ENCODE measurements around the gene PRSS22. TPM values are rescaled to one million over a fixed set of nuclear protein-coding genes. Genes with fewer than 3 reads are reported as not detected.

Gene PRSS22
- total RNA-seq, 1 donor: not detected

DNA sequence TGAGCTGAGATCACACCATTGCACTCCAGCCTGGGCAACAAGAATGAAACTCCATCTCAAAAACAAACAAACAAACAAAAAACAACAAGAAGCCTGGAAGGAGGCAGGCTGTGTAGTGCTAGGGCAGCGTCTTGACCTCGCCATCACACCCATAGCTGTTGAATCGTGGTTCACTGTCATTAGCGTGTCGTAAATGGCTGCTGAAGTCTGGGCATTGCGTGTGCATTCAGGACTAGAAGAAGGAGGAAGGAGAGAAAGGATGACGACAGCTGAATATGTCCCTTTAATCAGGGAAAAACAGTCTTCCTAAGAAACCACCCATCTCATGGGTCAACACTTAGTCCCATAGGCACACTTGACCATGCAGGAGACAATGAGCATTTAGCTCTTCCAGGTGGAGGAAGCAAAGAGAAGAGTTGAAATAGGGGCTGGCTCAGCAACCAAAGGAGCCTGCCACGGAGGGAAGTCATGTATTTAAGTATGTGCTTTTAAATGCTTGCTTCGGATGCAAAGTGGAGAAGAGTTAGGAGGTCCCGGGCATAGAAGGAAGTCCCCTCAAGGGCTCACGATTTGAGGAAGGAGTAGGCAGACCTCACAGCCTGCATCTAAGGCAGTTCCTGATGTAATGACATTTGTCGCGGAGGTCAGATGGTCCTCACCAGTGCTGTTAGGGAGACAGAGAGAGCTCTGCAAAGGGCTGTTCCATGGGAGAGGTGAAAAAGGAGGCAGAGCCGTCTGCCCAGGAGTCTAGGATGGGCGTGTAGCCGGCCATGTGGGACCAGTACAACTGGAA, 8.8 kb downstream of the PRSS22 start:
- no peak overlapping the region for H3K4me3 ChIP-seq (ENCODE audit: insufficient read depth, low read length)
- H3K4me2 ChIP-seq (ENCODE audit: insufficient read depth, low read length): no peak overlapping the region
- no peaks in the 10 kb centered on the region for H3K9me3 ChIP-seq (ENCODE audit: low read depth, low read length)
- no peaks in the 10 kb centered on the region for H3K79me2 ChIP-seq (ENCODE audit: insufficient read depth, low read length)
- no peaks in the 10 kb centered on the region for H4K20me1 ChIP-seq (ENCODE audit: insufficient read depth, low read length)
- peaks cover 11% of the 10 kb centered on the region for H3K4me1 ChIP-seq (ENCODE audit: insufficient read depth, low read length)
- TF ChIP-seq CTCF (IDR thresholded peaks at IDR 0.05; ENCODE audit: extremely low read depth, low read depth, low read length): no peak
- no peaks in the 10 kb centered on the region for H3K36me3 ChIP-seq (ENCODE audit: insufficient read depth, low read length)
- peaks cover 20% of the 10 kb centered on the region for H3K27me3 ChIP-seq (ENCODE audit: insufficient read depth, low read length)
- no peak overlapping the region for H2AFZ ChIP-seq (ENCODE audit: low read length)
- H3K27ac ChIP-seq (ENCODE audit: low read depth, low read length): no peak overlapping the region
- DNase-seq (ENCODE audit: insufficient read length, low spot score, missing footprints): peak; percentile 54

DNA sequence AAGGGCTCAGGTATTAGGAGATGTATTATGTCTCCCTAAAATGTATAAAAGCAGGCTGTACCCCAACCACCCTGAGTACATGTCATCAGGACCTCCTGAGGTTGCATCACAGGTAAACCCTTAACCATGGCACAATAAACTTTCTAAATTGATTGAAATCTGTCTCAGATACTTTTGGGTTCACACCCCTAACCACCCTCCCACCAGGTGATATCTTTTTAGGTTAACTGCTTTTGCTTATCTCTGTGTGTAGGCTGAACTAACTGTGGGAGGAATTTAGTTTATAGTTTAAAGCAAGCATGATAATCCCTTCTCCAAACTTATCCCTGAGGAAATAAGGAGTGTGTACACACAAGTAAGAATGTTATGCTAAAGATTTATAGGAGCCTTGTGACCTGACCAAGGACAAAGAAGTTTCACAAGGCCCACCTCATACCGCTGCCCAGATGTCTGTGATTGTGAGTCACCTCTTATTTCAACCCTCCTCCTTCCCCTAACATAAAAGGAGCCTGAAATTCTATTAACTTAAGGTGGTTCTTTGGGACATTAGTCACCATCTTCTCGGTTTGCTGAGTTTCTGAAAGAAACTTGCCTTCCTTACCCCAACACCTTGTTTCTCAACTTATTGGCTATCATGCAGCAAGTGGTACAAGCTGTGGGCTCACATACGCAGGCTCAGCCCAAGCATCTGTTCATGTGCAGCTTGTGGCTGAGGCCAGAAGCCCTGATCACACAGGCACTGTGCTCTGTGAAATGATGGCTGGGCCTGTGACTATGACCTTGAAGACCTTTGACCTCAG, 11.3 kb downstream of the PRSS22 start:
- Histone ChIP-seq H3K4me1 (ENCODE audit: insufficient read depth, low read length) (peaks cover 11% of the 10 kb centered on the region), H4K20me1 (ENCODE audit: insufficient read depth, low read length) (no peaks in the 10 kb centered on the region), H3K27ac (ENCODE audit: low read depth, low read length) (no peak overlapping the region), H3K9me3 (ENCODE audit: low read depth, low read length) (no peaks in the 10 kb centered on the region), H3K79me2 (ENCODE audit: insufficient read depth, low read length) (no peaks in the 10 kb centered on the region), H3K4me2 (ENCODE audit: insufficient read depth, low read length) (no peak overlapping the region), H3K27me3 (ENCODE audit: insufficient read depth, low read length) (peaks cover 15% of the 10 kb centered on the region), H3K36me3 (ENCODE audit: insufficient read depth, low read length) (no peaks in the 10 kb centered on the region), H3K4me3 (ENCODE audit: insufficient read depth, low read length) (no peak overlapping the region), H2AFZ (ENCODE audit: low read length) (no peak overlapping the region)
- peak; percentile 92 for DNase-seq (ENCODE audit: insufficient read length, low spot score, missing footprints)
- TF ChIP-seq CTCF (IDR thresholded peaks at IDR 0.05; ENCODE audit: extremely low read depth, low read depth, low read length): no peak

DNA sequence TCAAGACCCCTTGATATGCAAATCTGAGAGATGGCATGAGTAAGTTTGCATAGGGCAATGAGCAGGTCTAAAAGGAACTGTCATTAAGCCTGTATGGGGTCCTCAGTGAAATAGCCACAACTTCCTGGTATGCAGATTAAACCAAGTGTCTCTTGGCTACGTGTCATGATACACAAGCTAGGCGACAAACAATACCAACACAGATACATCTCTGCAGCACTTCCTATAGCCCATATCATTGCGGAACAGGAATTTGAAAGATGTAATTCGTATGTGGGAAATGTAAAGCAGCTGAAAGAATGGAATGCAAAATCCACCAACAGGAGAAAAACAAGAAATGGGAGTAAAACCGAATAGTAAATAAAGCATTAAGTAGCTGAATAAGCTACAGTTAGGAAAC, 12.9 kb downstream of the PRSS22 start:
- H3K79me2 ChIP-seq (ENCODE audit: insufficient read depth, low read length): no peaks in the 10 kb centered on the region
- peaks cover 11% of the 10 kb centered on the region for H3K4me1 ChIP-seq (ENCODE audit: insufficient read depth, low read length)
- TF ChIP-seq CTCF (IDR thresholded peaks at IDR 0.05; ENCODE audit: extremely low read depth, low read depth, low read length): no peak
- H4K20me1 ChIP-seq (ENCODE audit: insufficient read depth, low read length): no peaks in the 10 kb centered on the region
- H3K36me3 ChIP-seq (ENCODE audit: insufficient read depth, low read length): no peaks in the 10 kb centered on the region
- H2AFZ ChIP-seq (ENCODE audit: low read length): no peak overlapping the region
- H3K4me3 ChIP-seq (ENCODE audit: insufficient read depth, low read length): no peak overlapping the region
- H3K4me2 ChIP-seq (ENCODE audit: insufficient read depth, low read length): no peak overlapping the region
- H3K9me3 ChIP-seq (ENCODE audit: low read depth, low read length): no peaks in the 10 kb centered on the region
- peaks cover 10% of the 10 kb centered on the region for H3K27me3 ChIP-seq (ENCODE audit: insufficient read depth, low read length)
- H3K27ac ChIP-seq (ENCODE audit: low read depth, low read length): no peak overlapping the region
- peak; percentile 51 for DNase-seq (ENCODE audit: insufficient read length, low spot score, missing footprints)

DNA sequence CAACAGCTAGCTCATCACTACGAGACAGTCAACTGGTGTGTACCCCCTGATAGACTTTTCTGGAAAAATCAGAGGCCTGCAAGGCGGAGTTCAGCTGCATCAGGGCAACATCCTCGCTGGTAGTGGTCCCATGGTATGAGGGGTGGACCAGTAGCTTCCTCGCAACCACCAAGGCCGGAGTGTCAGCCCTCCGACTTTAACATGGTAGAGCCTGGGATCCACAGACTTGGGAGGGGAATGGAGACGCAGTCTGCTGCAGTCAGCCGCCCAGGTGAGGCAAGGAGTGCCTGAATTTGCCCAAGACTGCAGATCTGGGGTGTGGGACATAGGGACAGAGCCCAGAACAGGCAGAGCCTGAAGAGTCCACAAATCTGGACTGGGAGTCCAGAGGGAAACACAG, 14.4 kb downstream of the PRSS22 start:
- DNase-seq (ENCODE audit: insufficient read length, low spot score, missing footprints): peak; percentile 32
- no peaks in the 10 kb centered on the region for H3K36me3 ChIP-seq (ENCODE audit: insufficient read depth, low read length)
- no peak overlapping the region for H3K4me2 ChIP-seq (ENCODE audit: insufficient read depth, low read length)
- H3K27me3 ChIP-seq (ENCODE audit: insufficient read depth, low read length): no peaks in the 10 kb centered on the region
- no peaks in the 10 kb centered on the region for H3K9me3 ChIP-seq (ENCODE audit: low read depth, low read length)
- H4K20me1 ChIP-seq (ENCODE audit: insufficient read depth, low read length): no peaks in the 10 kb centered on the region
- TF ChIP-seq CTCF (IDR thresholded peaks at IDR 0.05; ENCODE audit: extremely low read depth, low read depth, low read length): no peak
- no peak overlapping the region for H3K27ac ChIP-seq (ENCODE audit: low read depth, low read length)
- H3K4me1 ChIP-seq (ENCODE audit: insufficient read depth, low read length): peaks cover 15% of the 10 kb centered on the region
- H3K4me3 ChIP-seq (ENCODE audit: insufficient read depth, low read length): no peak overlapping the region
- no peak overlapping the region for H2AFZ ChIP-seq (ENCODE audit: low read length)
- H3K79me2 ChIP-seq (ENCODE audit: insufficient read depth, low read length): no peaks in the 10 kb centered on the region

All from osteoblast (primary cell).